HFF-Myc (cell line): ENCODE measurements around the gene KPNA3.

ENCODE experiments used
- DNase-seq: peaks from one replicate; pipeline ENCODE4 v3.0.0-alpha.2; 2011; ENCODE audit warnings: low read depth; ENCODE audit errors: extremely low read depth
- H3K4me3 ChIP-seq: replicated peaks from 2 replicates; pipeline ENCODE4 v1.5.1; 2011; ENCODE audit warnings: low read depth, mild to moderate bottlenecking, control low read depth, low read length
- CTCF ChIP-seq: IDR thresholded peaks from 2 replicates; pipeline ENCODE4 v1.5.1; 2012; ENCODE audit warnings: mild to moderate bottlenecking, low read depth, low read length, control low read depth; ENCODE audit errors: missing control alignments

Gene KPNA3

GRCh38 chr13:49669735-49670309 is 122.7 kb downstream of the KPNA3 start:
- TF ChIP-seq CTCF = peak; percentile 55
- no peak overlapping the region for H3K4me3 ChIP-seq
- peak; percentile 33 for DNase-seq

- DNase-seq = no peak
- no peak for TF ChIP-seq CTCF
- no peak overlapping the region for H3K4me3 ChIP-seq
Measured at GRCh38 chr13:49667773-49668172, 124.7 kb downstream of the KPNA3 start.

GRCh38 chr13:49664606-49665005 is 127.9 kb downstream of the KPNA3 start:
- no peak for DNase-seq
- TF ChIP-seq CTCF = no peak
- H3K4me3 ChIP-seq = no peak overlapping the region

- no peak for TF ChIP-seq CTCF
- no peak for DNase-seq
- no peak overlapping the region for H3K4me3 ChIP-seq
Measured at GRCh38 chr13:49657241-49657641, 135.2 kb downstream of the KPNA3 start.

GRCh38 chr13:49655906-49656305 is 136.6 kb downstream of the KPNA3 start:
- no peak for TF ChIP-seq CTCF
- DNase-seq = no peak
- no peak overlapping the region for H3K4me3 ChIP-seq

GRCh38 chr13:49654011-49654410 is 138.5 kb downstream of the KPNA3 start:
- H3K4me3 ChIP-seq = no peak overlapping the region
- no peak for TF ChIP-seq CTCF
- DNase-seq = no peak

GRCh38 chr13:49653478-49653877 is 139.0 kb downstream of the KPNA3 start:
- no peak for TF ChIP-seq CTCF
- no peak overlapping the region for H3K4me3 ChIP-seq

More at GRCh38 chr13:49653478-49653877, 139.0 kb downstream of the KPNA3 start:
- no peak for DNase-seq
